Breast epithelium (tissue), 4 donors: ENCODE data around the gene RIPOR3. TPM values are rescaled to one million over a fixed set of nuclear protein-coding genes. Genes with fewer than 3 reads are reported as not detected.

Experiments
- DNase-seq, 2 donors: peaks; one replicate each; pipeline ENCODE4 v3.0.0-alpha.2; 2019; ENCODE audit warnings: low spot score in 2 of 2
- H3K27ac ChIP-seq, 2 donors: fragments of 200-600 bp; sonication (generic) in 1 of 2; one replicate each; pipeline ENCODE4 v1.5.1; 2016 to 2019; ENCODE audit warnings: mild to moderate bottlenecking in 1 of 2
- H3K27me3 ChIP-seq, 2 donors: fragments of 200-600 bp; sonication (generic) in 1 of 2; one replicate each; pipeline versions ENCODE4 v1.5.1 to v1.6.0; 2017 to 2019; ENCODE audit warnings: control low read depth in 1 of 2, mild to moderate bottlenecking in 1 of 2
- H3K36me3 ChIP-seq: fragments of 200-600 bp; one replicate; pipeline ENCODE4 v1.5.1; 2019
- H3K4me1 ChIP-seq, 2 donors: fragments of 200-600 bp; sonication (generic); one replicate each; pipeline ENCODE4 v1.5.1; 2016 to 2019; ENCODE audit warnings: control low read depth in 1 of 2
- H3K4me3 ChIP-seq, 3 donors: fragments of 200-600 bp; sonication (generic); 1 replicate in 2 of 3; 2 replicates in 1 of 3; pipeline ENCODE4 v1.5.1; 2016 to 2019; ENCODE audit warnings: mild to moderate bottlenecking in 3 of 3, moderate library complexity in 2 of 3
- H3K9me3 ChIP-seq, 2 donors: fragments of 200-600 bp; sonication (generic) in 1 of 2; one replicate each; pipeline ENCODE4 v1.5.1; 2016 to 2019; ENCODE audit warnings: control low read depth in 1 of 2
- POLR2A ChIP-seq: fragments of 450-650 bp; IDR thresholded peaks from one replicate; pipeline ENCODE4 v1.6.1; 2016; ENCODE audit warnings: antibody characterized with exemption, mild to moderate bottlenecking, moderate library complexity
- POLR2AphosphoS5 ChIP-seq, 3 donors: sonication (generic); formaldehyde crosslinking; IDR thresholded peaks; one replicate each; pipeline ENCODE4 v1.6.1; 2017; ENCODE audit warnings: antibody characterized with exemption in 3 of 3
- intact Hi-C: fragments of 100-400 bp; cut with DNase I; formaldehyde crosslinking; loops from one replicate; pipeline ENCODE4 v1.15.1; 2023; ENCODE audit warnings: low total_unique reads
- total RNA-seq, 3 donors: library from RNA; depleted of rRNA; stranded (reverse); fragments of >200 nt; gene quantifications; one replicate each; pipeline ENCODE4 v1.1.0, GENCODE V29; 2016
- TF ChIP-seq, protein P1 (sequence below), 3 donors: fragments of 450-650 bp; IDR thresholded peaks; one replicate each; pipeline ENCODE4 v1.5.1; 2016 to 2017; ENCODE audit warnings: antibody characterized with exemption in 3 of 3, mild to moderate bottlenecking in 3 of 3, moderate library complexity in 3 of 3

The RIPOR3 gene
- total RNA-seq, 3 donors from 2014 or later, result 4.5 to 35.5 (median 26.9) TPM

DNA sequence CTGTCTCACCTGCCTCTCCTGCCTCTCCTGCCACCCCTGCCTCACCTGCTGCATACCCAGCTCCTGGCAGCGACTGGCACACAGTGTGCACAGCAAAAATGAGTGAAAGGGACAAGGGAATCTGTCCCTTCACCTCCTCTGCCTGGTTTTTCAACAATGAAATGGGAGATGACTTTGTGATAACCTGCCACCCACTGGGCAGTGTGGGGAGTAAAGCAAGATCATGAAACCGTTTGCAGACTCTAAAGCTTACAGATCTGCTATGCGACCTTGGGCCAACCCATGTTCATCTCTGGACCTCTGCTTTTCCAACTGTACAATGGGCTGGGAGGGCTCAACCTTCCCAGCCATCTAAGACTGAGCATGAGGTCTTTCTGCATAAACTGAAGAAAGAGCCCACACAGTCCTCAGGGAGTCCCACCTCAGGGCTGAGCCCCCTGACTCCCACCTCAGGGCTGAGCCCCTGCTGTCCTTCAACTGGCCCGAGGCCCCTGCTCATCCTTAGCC is 81.1 kb downstream of the RIPOR3 start:
- Histone ChIP-seq H3K9me3 (no peaks in the 10 kb centered on the region), H3K27me3 (no peaks in the 10 kb centered on the region), H3K4me1 (no peaks in the 10 kb centered on the region), H3K27ac (no peak overlapping the region), H3K4me3 (no peak overlapping the region), H3K36me3 (no peaks in the 10 kb centered on the region)
- no peak for TF ChIP-seq POLR2A
- TF ChIP-seq, protein P1, sequence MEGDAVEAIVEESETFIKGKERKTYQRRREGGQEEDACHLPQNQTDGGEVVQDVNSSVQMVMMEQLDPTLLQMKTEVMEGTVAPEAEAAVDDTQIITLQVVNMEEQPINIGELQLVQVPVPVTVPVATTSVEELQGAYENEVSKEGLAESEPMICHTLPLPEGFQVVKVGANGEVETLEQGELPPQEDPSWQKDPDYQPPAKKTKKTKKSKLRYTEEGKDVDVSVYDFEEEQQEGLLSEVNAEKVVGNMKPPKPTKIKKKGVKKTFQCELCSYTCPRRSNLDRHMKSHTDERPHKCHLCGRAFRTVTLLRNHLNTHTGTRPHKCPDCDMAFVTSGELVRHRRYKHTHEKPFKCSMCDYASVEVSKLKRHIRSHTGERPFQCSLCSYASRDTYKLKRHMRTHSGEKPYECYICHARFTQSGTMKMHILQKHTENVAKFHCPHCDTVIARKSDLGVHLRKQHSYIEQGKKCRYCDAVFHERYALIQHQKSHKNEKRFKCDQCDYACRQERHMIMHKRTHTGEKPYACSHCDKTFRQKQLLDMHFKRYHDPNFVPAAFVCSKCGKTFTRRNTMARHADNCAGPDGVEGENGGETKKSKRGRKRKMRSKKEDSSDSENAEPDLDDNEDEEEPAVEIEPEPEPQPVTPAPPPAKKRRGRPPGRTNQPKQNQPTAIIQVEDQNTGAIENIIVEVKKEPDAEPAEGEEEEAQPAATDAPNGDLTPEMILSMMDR (IDR thresholded peaks at IDR 0.05), result no peak
- TF ChIP-seq POLR2AphosphoS5 (IDR thresholded peaks at IDR 0.05), result no peak
- no peak for DNase-seq
- intact Hi-C loops, result no loop called here

DNA sequence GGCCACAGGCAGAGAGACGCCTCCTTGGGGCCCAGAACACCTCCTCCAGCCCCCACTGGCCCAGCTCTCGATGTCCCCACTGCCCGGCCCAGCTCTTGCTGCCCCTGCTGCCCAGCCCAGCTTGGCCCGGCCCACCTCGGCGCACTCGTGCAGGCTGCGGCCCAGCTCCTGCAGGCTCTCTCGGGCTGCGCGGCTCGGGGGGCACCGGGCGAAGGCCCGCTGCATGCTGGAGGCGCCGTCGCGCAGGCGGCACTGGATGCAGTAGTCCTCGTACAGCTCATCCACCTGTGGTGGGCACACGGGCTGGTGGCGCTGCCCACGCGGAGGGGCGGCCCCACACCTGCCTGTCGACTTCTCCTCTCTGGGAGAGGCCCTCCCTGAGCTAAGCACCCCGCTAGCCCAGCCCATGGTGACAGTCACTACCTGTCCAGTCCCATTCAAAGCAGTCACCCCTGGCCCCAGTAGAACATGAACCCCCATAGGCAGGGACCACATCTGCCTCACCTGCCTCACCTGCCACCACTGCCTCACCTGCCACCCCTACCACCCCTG is 81.8 kb downstream of the RIPOR3 start:
- no peaks in the 10 kb centered on the region for H3K9me3 ChIP-seq
- intact Hi-C loops, result no loop called here
- no peak for DNase-seq
- no peaks in the 10 kb centered on the region for H3K36me3 ChIP-seq
- H3K27me3 ChIP-seq, result no peaks in the 10 kb centered on the region
- TF ChIP-seq POLR2A (no peak), POLR2AphosphoS5 (IDR thresholded peaks at IDR 0.05) (no peak)
- TF ChIP-seq, protein P1 (IDR thresholded peaks at IDR 0.05), result no peak
- H3K27ac ChIP-seq, result no peak overlapping the region
- no peaks in the 10 kb centered on the region for H3K4me1 ChIP-seq
- no peak overlapping the region for H3K4me3 ChIP-seq

GRCh38 chr20:50608750-50609104 is 82.6 kb downstream of the RIPOR3 start:
- H3K4me3 ChIP-seq, result no peak overlapping the region
- H3K4me1 ChIP-seq, result no peaks in the 10 kb centered on the region
- H3K27me3 ChIP-seq, result no peaks in the 10 kb centered on the region
- no peaks in the 10 kb centered on the region for H3K36me3 ChIP-seq
- intact Hi-C loops, result no loop called here
- no peaks in the 10 kb centered on the region for H3K9me3 ChIP-seq
- no peak for DNase-seq
- no peak overlapping the region for H3K27ac ChIP-seq
- TF ChIP-seq POLR2A (no peak), POLR2AphosphoS5 (IDR thresholded peaks at IDR 0.05) (no peak)
- TF ChIP-seq, protein P1 (IDR thresholded peaks at IDR 0.05), result no peak

GRCh38 chr20:50607850-50608749 is 83.2 kb downstream of the RIPOR3 start:
- H3K36me3 ChIP-seq, result no peaks in the 10 kb centered on the region
- intact Hi-C loops, result no loop called here
- no peak overlapping the region for H3K27ac ChIP-seq
- TF ChIP-seq, protein P1 (IDR thresholded peaks at IDR 0.05), result no peak
- TF ChIP-seq POLR2A (no peak), POLR2AphosphoS5 (IDR thresholded peaks at IDR 0.05) (no peak)
- DNase-seq, result no peak
- no peak overlapping the region for H3K4me3 ChIP-seq
- no peaks in the 10 kb centered on the region for H3K27me3 ChIP-seq
- H3K9me3 ChIP-seq, result no peaks in the 10 kb centered on the region
- H3K4me1 ChIP-seq, result no peaks in the 10 kb centered on the region

DNA sequence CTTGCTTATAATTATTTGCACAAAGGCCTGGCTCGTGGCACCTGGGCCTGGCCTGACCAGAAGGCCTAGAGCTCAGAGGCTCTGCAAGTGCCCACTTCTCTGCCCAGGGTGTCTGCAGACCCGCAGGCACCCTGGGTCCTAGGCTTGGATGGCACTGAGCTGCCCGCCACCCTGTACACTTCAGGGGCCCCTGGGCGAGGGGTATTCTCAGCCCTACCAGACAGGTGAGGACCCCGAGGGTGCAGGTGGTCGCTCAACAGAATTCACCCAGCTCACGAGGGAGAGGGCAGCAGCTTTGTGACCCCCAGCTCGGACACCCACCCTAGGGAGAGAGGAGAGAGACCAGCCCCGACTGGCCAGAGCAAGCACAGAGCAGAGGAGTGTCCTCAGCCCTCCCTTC is 83.9 kb downstream of the RIPOR3 start:
- TF ChIP-seq POLR2A (no peak), POLR2AphosphoS5 (IDR thresholded peaks at IDR 0.05) (no peak)
- TF ChIP-seq, protein P1 (IDR thresholded peaks at IDR 0.05), result no peak
- H3K9me3 ChIP-seq, result no peaks in the 10 kb centered on the region
- H3K27me3 ChIP-seq, result no peaks in the 10 kb centered on the region
- H3K36me3 ChIP-seq, result no peaks in the 10 kb centered on the region
- H3K4me3 ChIP-seq, result no peak overlapping the region
- intact Hi-C loops, result no loop called here
- no peaks in the 10 kb centered on the region for H3K4me1 ChIP-seq
- H3K27ac ChIP-seq, result no peak overlapping the region
- no peak for DNase-seq
